Ishikawa (cell line): ENCODE data around the gene GALNT9.

Experiments
- CEBPB ChIP-seq: IDR thresholded peaks from 2 replicates; pipeline ENCODE4 v1.6.1; 2012
- CREB1 ChIP-seq: IDR thresholded peaks from 2 replicates; pipeline ENCODE4 v1.6.1; 2012; ENCODE audit warnings: low read depth
- EGR1 ChIP-seq: IDR thresholded peaks from 2 replicates; pipeline ENCODE4 v1.6.1; 2012
- EP300 ChIP-seq: IDR thresholded peaks from 2 replicates; pipeline ENCODE4 v1.6.1; 2012; ENCODE audit warnings: borderline replicate concordance
- FOXM1 ChIP-seq: IDR thresholded peaks from 2 replicates; pipeline ENCODE4 v1.6.1; 2012; ENCODE audit warnings: low read depth, borderline replicate concordance
- MAX ChIP-seq: IDR thresholded peaks from 2 replicates; pipeline ENCODE4 v1.6.1; 2012
- NFIC ChIP-seq: IDR thresholded peaks from 2 replicates; pipeline ENCODE4 v1.6.1; 2012
- RAD21 ChIP-seq: IDR thresholded peaks from 2 replicates; pipeline ENCODE4 v1.6.1; 2012; ENCODE audit warnings: low read depth
- REST ChIP-seq: IDR thresholded peaks from 2 replicates; pipeline ENCODE4 v1.6.1; 2012; ENCODE audit warnings: low read depth, mild to moderate bottlenecking
- TAF1 ChIP-seq: IDR thresholded peaks from 2 replicates; pipeline ENCODE4 v1.6.1; 2012; ENCODE audit warnings: low read depth, mild to moderate bottlenecking
- TCF12 ChIP-seq: IDR thresholded peaks from 2 replicates; pipeline ENCODE4 v1.6.1; 2012; ENCODE audit warnings: low read depth
- TEAD4 ChIP-seq: IDR thresholded peaks from 2 replicates; pipeline ENCODE4 v1.6.1; 2012
- YY1 ChIP-seq: IDR thresholded peaks from 2 replicates; pipeline ENCODE4 v1.6.1; 2012; ENCODE audit warnings: low read depth
- ZBTB7A ChIP-seq: IDR thresholded peaks from 2 replicates; pipeline ENCODE4 v1.6.1; 2012; ENCODE audit warnings: low read depth
- TF ChIP-seq, protein P1 (sequence below): IDR thresholded peaks from 2 replicates; pipeline ENCODE4 v1.6.1; 2012

GALNT9 gene

DNA sequence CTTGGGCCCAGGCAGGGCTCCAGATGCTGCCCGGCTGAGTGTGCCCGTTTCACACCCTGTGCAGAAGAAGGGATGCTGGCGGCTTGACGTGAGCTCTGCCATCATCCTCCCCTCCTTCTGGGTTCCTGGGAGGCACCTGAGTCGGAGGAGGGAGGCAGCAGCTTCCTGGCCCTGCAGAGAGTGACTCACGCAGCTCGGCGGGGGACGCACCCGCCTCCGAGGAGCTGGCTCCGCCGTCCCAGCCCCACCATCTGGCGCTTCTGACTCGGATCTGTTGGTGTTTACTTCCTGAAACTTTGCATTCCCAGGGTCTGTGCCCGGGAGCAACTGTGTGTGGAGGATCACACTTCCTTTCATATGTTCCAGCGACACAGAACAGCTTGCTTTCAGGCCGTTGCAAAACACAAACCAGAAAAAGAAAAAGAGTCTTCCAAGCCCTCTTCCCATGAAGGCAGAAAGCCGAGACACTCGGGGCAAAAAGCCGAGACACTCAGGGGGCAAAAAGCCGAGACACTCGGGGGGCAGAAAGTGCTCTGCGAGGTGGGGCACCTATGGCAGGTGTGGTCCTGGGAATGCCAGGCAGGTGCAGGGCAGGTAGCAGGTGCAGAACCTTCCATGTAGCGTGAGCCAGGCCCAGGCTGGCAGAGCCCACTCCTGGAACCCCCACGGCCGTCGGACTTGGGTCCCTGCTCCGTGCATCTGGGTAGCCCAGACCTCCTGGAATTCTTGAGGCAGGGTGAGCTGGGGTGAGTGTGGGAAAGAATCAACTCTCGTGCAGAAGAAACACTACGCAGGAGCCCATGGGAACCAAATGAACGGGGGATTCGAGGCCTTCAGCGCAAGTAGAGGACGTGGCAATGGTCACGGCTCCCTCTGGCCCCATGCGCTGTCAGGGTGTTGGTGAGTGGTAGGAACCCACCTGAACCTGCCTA is 27.6 kb upstream of the GALNT9 start:
- TF ChIP-seq, protein P1, sequence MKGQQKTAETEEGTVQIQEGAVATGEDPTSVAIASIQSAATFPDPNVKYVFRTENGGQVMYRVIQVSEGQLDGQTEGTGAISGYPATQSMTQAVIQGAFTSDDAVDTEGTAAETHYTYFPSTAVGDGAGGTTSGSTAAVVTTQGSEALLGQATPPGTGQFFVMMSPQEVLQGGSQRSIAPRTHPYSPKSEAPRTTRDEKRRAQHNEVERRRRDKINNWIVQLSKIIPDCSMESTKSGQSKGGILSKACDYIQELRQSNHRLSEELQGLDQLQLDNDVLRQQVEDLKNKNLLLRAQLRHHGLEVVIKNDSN, result no peak
- TF ChIP-seq TAF1 (no peak), ZBTB7A (no peak), YY1 (no peak), TEAD4 (no peak), REST (no peak), CEBPB (no peak), EGR1 (no peak)

DNA sequence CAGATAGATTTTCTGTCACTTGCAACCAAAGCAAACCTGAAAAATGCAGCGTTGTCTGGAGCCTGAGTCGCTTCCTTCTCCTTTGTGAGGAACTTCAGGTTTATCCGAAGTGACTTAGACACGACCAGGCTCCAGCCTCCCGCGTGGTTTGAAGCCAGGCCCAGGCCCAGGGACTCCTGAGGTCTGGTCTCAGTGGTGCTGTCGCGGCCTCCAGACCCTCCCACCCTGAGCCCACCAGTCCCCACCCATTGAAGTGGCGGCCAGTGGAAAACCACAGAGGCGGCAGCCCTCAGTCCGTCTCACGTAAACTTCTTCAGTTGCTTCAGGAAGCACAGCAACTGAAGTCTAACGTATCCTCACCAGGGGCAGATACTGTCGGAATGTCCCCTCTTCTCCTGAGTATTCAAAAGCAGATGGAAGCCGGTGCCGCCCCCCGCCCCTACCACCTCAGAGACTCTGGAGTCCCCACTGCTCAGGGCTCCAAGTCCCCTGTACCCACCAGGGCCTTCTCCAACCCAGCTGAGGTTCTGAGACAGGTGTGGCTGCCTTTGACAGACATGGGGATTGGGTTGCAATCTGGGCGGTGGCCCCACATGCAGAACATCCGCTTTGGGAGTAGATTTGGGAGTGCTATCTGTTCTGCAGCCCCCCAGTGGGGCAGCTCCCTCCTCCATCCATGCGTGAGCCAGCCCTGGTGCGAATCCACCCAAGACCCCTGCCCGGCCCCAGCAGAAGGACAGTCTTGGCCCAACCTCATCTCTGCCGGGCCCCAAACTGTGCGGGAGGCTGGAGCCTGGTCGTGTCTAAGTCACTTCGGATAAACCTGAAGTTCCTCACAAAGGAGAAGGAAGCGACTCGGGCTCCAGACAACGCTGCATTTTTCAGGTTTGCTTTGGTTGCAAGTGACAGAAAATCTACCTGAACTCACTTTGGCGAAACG is 26.6 kb upstream of the GALNT9 start:
- TF ChIP-seq TAF1 (no peak), YY1 (no peak), ZBTB7A (no peak), TCF12 (no peak), CREB1 (no peak), NFIC (no peak), EGR1 (no peak), EP300 (no peak), RAD21 (no peak), CEBPB (no peak), TEAD4 (no peak), MAX (no peak), REST (no peak), FOXM1 (no peak)
- TF ChIP-seq, protein P1, result no peak

- TF ChIP-seq, protein P1, result no peak
- no peak for TF ChIP-seq YY1
- TF ChIP-seq CREB1, result no peak
- no peak for TF ChIP-seq EGR1
- no peak for TF ChIP-seq REST
- no peak for TF ChIP-seq TEAD4
- no peak for TF ChIP-seq NFIC
- no peak for TF ChIP-seq TCF12
- no peak for TF ChIP-seq ZBTB7A
- no peak for TF ChIP-seq FOXM1
Observed at GRCh38 chr12:132354982-132355680, 25.7 kb upstream of the GALNT9 start.
